HL-60 (cell line): Measurements from ENCODE around the gene NEFH.

ENCODE experiments used
- POLR2AphosphoS5 ChIP-seq: IDR thresholded peaks from 2 replicates; pipeline ENCODE4 v1.6.1; 2012; ENCODE audit warnings: low read depth
- REST ChIP-seq: IDR thresholded peaks from 2 replicates; pipeline ENCODE4 v1.6.1; 2012; ENCODE audit warnings: low read depth; ENCODE audit not compliant: insufficient replicate concordance
- SPI1 ChIP-seq: IDR thresholded peaks from 2 replicates; pipeline ENCODE4 v1.6.1; 2012; ENCODE audit warnings: low read depth, mild to moderate bottlenecking, borderline replicate concordance
- TF ChIP-seq, protein P1 (sequence below): IDR thresholded peaks from one replicate; pipeline ENCODE4 v1.5.1; 2011; ENCODE audit warnings: low read length, control low read depth, inconsistent platforms; ENCODE audit not compliant: insufficient read depth

DNA sequence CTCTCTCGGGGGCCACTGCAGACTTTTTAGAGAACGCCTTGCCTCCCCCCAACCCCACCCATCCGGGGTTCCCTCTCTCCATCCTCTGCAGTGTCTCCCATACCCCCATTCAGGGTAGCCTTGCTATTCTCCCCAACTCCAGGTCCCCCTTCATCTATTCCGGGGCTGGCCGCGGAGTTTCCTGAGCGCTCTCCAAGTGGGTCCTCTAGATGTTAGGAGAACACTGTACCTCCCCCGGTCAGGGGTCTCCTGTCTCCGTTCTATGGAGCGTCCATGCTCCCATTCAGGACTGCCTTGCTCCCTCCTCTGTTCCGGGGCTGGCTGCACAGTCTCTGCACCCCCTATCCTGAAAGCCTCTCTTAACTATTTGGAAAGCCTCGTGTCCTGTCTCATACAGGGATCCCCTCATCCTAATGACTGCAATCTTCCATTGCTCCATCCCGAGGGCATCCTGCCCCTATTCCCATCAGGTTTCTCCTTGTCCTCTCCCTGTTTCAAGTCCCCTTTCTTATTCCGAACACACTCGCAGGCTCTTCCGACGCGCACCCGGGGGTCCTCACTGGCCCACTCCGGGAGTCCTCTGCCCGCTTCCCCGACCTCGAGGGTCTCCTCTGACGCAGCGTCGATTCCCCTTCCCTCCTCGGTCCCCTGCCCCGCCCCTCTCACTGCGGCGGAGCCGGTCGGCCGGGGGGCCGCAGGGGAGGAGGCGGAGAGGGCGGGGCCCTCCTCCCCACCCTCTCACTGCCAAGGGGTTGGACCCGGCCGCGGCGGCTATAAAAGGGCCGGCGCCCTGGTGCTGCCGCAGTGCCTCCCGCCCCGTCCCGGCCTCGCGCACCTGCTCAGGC, at the start of gene NEFH:
- TF ChIP-seq, protein P1, sequence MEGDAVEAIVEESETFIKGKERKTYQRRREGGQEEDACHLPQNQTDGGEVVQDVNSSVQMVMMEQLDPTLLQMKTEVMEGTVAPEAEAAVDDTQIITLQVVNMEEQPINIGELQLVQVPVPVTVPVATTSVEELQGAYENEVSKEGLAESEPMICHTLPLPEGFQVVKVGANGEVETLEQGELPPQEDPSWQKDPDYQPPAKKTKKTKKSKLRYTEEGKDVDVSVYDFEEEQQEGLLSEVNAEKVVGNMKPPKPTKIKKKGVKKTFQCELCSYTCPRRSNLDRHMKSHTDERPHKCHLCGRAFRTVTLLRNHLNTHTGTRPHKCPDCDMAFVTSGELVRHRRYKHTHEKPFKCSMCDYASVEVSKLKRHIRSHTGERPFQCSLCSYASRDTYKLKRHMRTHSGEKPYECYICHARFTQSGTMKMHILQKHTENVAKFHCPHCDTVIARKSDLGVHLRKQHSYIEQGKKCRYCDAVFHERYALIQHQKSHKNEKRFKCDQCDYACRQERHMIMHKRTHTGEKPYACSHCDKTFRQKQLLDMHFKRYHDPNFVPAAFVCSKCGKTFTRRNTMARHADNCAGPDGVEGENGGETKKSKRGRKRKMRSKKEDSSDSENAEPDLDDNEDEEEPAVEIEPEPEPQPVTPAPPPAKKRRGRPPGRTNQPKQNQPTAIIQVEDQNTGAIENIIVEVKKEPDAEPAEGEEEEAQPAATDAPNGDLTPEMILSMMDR = no peak
- TF ChIP-seq POLR2AphosphoS5 (no peak), REST (no peak), SPI1 (no peak)
